GM19043 (cell line): Measurements from ENCODE around the gene ZPLD1.
A peak's percentile ranks its signal among the peaks of the same experiment; 100 is the strongest.

Source experiments
- ATAC-seq: cut with Tn5 transposase; IDR thresholded peaks from one replicate; pipeline ENCODE4 v1.9.1; 2021; ENCODE audit warnings: low read depth; ENCODE audit not compliant: unreplicated experiment

Gene ZPLD1

GRCh38 chr3:102521246-102521645 is 86.4 kb downstream of the ZPLD1 start:
- ATAC-seq, result no peak

- peak; percentile 64 for ATAC-seq
Observed at GRCh38 chr3:102525624-102526023, 90.8 kb downstream of the ZPLD1 start.

GRCh38 chr3:102526865-102527264 is 92.0 kb downstream of the ZPLD1 start:
- ATAC-seq, result no peak

GRCh38 chr3:102528727-102529126 is 93.9 kb downstream of the ZPLD1 start:
- no peak for ATAC-seq
